Measurements from ENCODE around the gene CLDN12. TPM values are rescaled to one million over a fixed set of nuclear protein-coding genes. Genes with fewer than 3 reads are reported as not detected.

The CLDN12 gene
- total RNA-seq, 1 experiment from 2014 or later, result 39.4 TPM

- TF ChIP-seq EMX1 (CRISPR knock-in tag; IDR thresholded peaks at IDR 0.05), result no peak
- no peak for TF ChIP-seq NR3C1 (CRISPR knock-in tag; conservative IDR thresholded peaks at IDR 0.05; ENCODE audit: low read depth)
- TF ChIP-seq MAX (CRISPR knock-in tag; IDR thresholded peaks at IDR 0.05), result no peak
- TF ChIP-seq OVOL2 (CRISPR knock-in tag; IDR thresholded peaks at IDR 0.05; ENCODE audit: borderline replicate concordance), result no peak
- TF ChIP-seq ZBTB43 (CRISPR knock-in tag; IDR thresholded peaks at IDR 0.05), result no peak
- no peak for TF ChIP-seq USF1 (CRISPR knock-in tag; IDR thresholded peaks at IDR 0.05)
- TF ChIP-seq STAT6 (CRISPR knock-in tag; conservative IDR thresholded peaks at IDR 0.05; ENCODE audit: low read depth), result no peak
- TF ChIP-seq SMAD4 (CRISPR knock-in tag; IDR thresholded peaks at IDR 0.05), result no peak
- TF ChIP-seq ZBTB21 (CRISPR knock-in tag; IDR thresholded peaks at IDR 0.05; ENCODE audit: borderline replicate concordance), result no peak
- no peak for TF ChIP-seq ZNF532 (CRISPR knock-in tag; IDR thresholded peaks at IDR 0.05; ENCODE audit: borderline replicate concordance)
- no peak for TF ChIP-seq JAZF1 (CRISPR knock-in tag; IDR thresholded peaks at IDR 0.05)
- TF ChIP-seq ZNF423 (CRISPR knock-in tag; IDR thresholded peaks at IDR 0.05), result no peak
- TF ChIP-seq ZSCAN18 (CRISPR knock-in tag; IDR thresholded peaks at IDR 0.05), result no peak
- TF ChIP-seq ZMAT4 (CRISPR knock-in tag; IDR thresholded peaks at IDR 0.05), result no peak
- no peak for TF ChIP-seq PREB (CRISPR knock-in tag; IDR thresholded peaks at IDR 0.05; ENCODE audit: borderline replicate concordance)
- CTCF ChIA-PET, result no interaction called here
These were observed 21.5 kb downstream of the CLDN12 start for GRCh38 chr7:90424720-90425119.

More at GRCh38 chr7:90424720-90425119, 21.5 kb downstream of the CLDN12 start:
- DNase-seq (ENCODE audit: low spot score) (no peak), ATAC-seq (no peak)
- Mint-ChIP-seq H3K4me3 (no peak overlapping the region), H3K36me3 (peaks cover 25% of the 10 kb centered on the region), H3K9me3 (peaks cover 33% of the 10 kb centered on the region), H3K27me3 (ENCODE audit: low read depth) (no peaks in the 10 kb centered on the region), H3K4me1 (no peaks in the 10 kb centered on the region), H3K27ac (no peak overlapping the region)
- POLR2A ChIA-PET, result no interaction called here

Measured in WTC11 (cell line).